Vagina (tissue), 2 donors: ENCODE results near the gene HES4.

ENCODE experiments used
- CTCF ChIP-seq, 3 experiments: fragments of 450-650 bp in 2 of 3; fragments of 200-600 bp in 1 of 3; sonication (generic) in 1 of 3; IDR thresholded peaks; one replicate each; pipeline ENCODE4 v1.5.1; 2017 to 2019; ENCODE audit warnings: antibody characterized with exemption in 3 of 3, mild to moderate bottlenecking in 2 of 3, moderate library complexity in 2 of 3
- POLR2A ChIP-seq, 2 donors: fragments of 450-650 bp; IDR thresholded peaks; one replicate each; pipeline ENCODE4 v1.6.1; 2017; ENCODE audit warnings: antibody characterized with exemption in 2 of 2, mild to moderate bottlenecking in 2 of 2, moderate library complexity in 2 of 2

- TF ChIP-seq CTCF (IDR thresholded peaks at IDR 0.05) (no peak), POLR2A (IDR thresholded peaks at IDR 0.05) (no peak)
Observed at GRCh38 chr1:982765-983436, 17.0 kb downstream of the HES4 start.
